Left ventricle myocardium inferior (tissue), 1 donor: ENCODE results near the gene NKX6-2. TPM values are rescaled to one million over a fixed set of nuclear protein-coding genes. Genes with fewer than 3 reads are reported as not detected.
A peak's percentile ranks its signal among the peaks of the same experiment; 100 is the strongest.

ENCODE experiments used
- DNase-seq: peaks from one replicate; pipeline ENCODE4 v3.0.0-alpha.2; 2020
- H3K27ac ChIP-seq: fragments of 200-600 bp; replicated peaks from 2 replicates; pipeline ENCODE4 v1.8.0; 2021
- H3K27me3 ChIP-seq: fragments of 200-600 bp; 2 replicates; pipeline ENCODE4 v1.8.0; 2021; ENCODE audit warnings: low read depth
- H3K36me3 ChIP-seq: fragments of 200-600 bp; 2 replicates; pipeline ENCODE4 v1.8.0; 2021
- H3K4me1 ChIP-seq: fragments of 200-600 bp; 2 replicates; pipeline ENCODE4 v1.8.0; 2021
- H3K4me3 ChIP-seq: fragments of 200-600 bp; 2 replicates; pipeline ENCODE4 v1.8.0; 2021; ENCODE audit warnings: mild to moderate bottlenecking, moderate library complexity
- H3K9me3 ChIP-seq: fragments of 200-600 bp; replicated peaks from 2 replicates; pipeline ENCODE4 v1.8.0; 2021
- intact Hi-C: fragments of 100-400 bp; cut with micrococcal nuclease; formaldehyde crosslinking; loops from one replicate; pipeline ENCODE4 v1.11.0; 2022
- total RNA-seq: library from RNA; stranded (reverse); fragmentation: NEBNext Ultra II Directional; extraction: Animal tissue kit (Norgen Biotek cat#: 25700); gene quantifications from one replicate; pipeline ENCODE4 v1.2.1, GENCODE V29; 2021
- TF ChIP-seq, protein P1 (sequence below): fragments of 200-600 bp; IDR thresholded peaks from 2 replicates; pipeline ENCODE4 v1.8.0; 2021; ENCODE audit warnings: antibody characterized with exemption, mild to moderate bottlenecking, borderline replicate concordance
- donor health status: DM: no; HTN: yes; CAD: no; lungs with severe emphysema.

NKX6-2 gene
- total RNA-seq, 1 donor from 2014 or later: not detected

DNA sequence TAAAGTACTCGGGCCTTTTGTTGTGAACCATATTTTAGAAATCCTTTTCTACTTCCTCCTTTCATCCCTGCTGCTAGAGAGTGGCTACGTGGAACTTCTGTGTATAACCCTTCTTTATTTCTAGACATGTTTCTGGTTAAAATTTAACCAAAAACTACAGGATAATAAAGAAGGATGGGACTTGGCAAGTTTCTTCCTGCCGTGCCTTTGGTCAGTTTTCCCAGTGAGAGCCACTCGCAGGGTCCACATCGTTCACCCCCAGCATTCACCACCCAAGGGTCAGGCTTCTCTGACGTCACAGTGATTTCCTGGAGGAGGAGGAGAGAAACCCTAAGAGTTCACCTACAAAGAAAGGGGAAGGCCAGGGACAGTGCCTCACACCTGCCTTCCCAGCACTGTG is 45.4 kb downstream of the NKX6-2 start:
- Histone ChIP-seq H3K27me3 (no peaks in the 10 kb centered on the region), H3K4me1 (peaks cover 20% of the 10 kb centered on the region), H3K27ac (no peak overlapping the region), H3K9me3 (no peaks in the 10 kb centered on the region), H3K36me3 (no peaks in the 10 kb centered on the region), H3K4me3 (no peak overlapping the region)
- intact Hi-C loops: no loop called here
- no peak for DNase-seq
- TF ChIP-seq, protein P1, sequence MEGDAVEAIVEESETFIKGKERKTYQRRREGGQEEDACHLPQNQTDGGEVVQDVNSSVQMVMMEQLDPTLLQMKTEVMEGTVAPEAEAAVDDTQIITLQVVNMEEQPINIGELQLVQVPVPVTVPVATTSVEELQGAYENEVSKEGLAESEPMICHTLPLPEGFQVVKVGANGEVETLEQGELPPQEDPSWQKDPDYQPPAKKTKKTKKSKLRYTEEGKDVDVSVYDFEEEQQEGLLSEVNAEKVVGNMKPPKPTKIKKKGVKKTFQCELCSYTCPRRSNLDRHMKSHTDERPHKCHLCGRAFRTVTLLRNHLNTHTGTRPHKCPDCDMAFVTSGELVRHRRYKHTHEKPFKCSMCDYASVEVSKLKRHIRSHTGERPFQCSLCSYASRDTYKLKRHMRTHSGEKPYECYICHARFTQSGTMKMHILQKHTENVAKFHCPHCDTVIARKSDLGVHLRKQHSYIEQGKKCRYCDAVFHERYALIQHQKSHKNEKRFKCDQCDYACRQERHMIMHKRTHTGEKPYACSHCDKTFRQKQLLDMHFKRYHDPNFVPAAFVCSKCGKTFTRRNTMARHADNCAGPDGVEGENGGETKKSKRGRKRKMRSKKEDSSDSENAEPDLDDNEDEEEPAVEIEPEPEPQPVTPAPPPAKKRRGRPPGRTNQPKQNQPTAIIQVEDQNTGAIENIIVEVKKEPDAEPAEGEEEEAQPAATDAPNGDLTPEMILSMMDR: no peak

DNA sequence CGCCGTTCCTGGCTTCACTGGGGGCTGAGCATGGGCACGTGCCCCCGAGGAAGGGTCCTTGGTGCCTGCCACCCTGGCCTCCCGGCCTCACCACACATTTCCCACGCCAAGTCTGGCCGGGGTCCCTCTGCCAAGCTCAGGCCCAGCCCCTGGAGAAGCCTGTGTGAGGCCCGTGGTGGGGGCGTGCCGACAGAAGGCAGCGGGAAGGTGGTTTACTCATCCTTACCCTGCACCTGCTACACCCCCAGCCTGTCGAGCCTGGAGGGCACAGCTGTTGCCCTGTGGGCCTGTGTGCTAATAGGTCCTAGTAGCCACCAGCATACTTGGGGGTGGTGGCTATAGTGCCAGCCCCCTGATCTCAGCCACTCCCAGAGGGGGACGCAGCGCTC is 46.7 kb downstream of the NKX6-2 start:
- no peak for DNase-seq
- H3K27ac ChIP-seq: no peak overlapping the region
- H3K4me3 ChIP-seq: no peak overlapping the region
- intact Hi-C loops: no loop called here
- peaks cover 20% of the 10 kb centered on the region for H3K4me1 ChIP-seq
- H3K27me3 ChIP-seq: no peaks in the 10 kb centered on the region
- no peaks in the 10 kb centered on the region for H3K9me3 ChIP-seq
- peaks cover 4% of the 10 kb centered on the region for H3K36me3 ChIP-seq
- TF ChIP-seq, protein P1: no peak

DNA sequence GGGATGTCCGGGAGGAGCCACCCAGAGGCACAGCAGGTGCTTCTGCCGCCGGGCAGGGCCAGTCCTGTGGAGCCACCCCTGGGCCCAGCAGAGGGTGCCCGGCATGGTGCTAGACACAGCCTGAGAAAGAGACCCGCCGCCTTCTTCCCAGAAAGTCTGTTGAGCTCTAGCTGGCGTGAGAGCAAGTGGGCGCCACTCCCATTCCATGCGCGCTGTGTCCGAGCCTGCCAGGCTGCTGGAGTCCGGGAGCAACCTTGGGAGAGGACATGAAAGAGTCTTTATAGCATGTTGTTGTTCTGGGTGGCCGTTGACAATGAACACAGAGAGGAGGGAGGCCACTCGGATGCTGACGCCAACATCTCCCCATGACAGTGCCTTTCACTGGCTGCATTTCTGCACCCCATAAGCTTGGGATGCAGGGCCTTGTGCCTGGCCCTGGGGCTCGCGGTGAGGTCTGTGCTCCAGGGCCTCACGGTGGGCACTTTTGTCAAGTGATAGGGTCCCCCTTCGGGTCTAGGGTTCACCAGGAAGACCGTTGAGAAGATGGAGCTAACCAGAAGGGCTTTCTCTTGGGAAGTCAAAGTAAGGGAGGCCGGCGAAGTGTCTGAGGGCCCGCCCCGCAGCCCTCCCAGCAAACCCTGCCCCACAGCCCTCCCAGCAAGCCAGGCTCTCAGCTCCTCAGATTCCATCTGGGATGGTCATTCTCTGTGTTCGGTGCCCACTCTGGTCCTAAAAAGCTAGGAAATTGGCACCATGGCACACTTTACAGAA is 47.3 kb downstream of the NKX6-2 start:
- H3K27me3 ChIP-seq: no peaks in the 10 kb centered on the region
- peak overlapping the region; percentile 55 for H3K27ac ChIP-seq
- peaks cover 20% of the 10 kb centered on the region for H3K4me1 ChIP-seq
- TF ChIP-seq, protein P1: no peak
- H3K4me3 ChIP-seq: no peak overlapping the region
- no peaks in the 10 kb centered on the region for H3K9me3 ChIP-seq
- H3K36me3 ChIP-seq: peaks cover 9% of the 10 kb centered on the region
- DNase-seq: no peak
- intact Hi-C loops: no loop called here

- intact Hi-C loops: no loop called here
- Histone ChIP-seq H3K27ac (peak overlapping the region; percentile 55), H3K36me3 (peaks cover 16% of the 10 kb centered on the region)
Measured at GRCh38 chr10:132737390-132738048, 48.4 kb downstream of the NKX6-2 start.

GRCh38 chr10:132735923-132736391 is 50.0 kb downstream of the NKX6-2 start:
- H3K36me3 ChIP-seq: peaks cover 18% of the 10 kb centered on the region
- intact Hi-C loops: no loop called here
- TF ChIP-seq, protein P1: no peak

More at GRCh38 chr10:132737390-132738048, 48.4 kb downstream of the NKX6-2 start:
- no peak overlapping the region for H3K4me3 ChIP-seq
- no peaks in the 10 kb centered on the region for H3K27me3 ChIP-seq
- TF ChIP-seq, protein P1: no peak
- no peaks in the 10 kb centered on the region for H3K9me3 ChIP-seq
- DNase-seq: peak; percentile 62
- peaks cover 20% of the 10 kb centered on the region for H3K4me1 ChIP-seq

More at GRCh38 chr10:132735923-132736391, 50.0 kb downstream of the NKX6-2 start:
- Histone ChIP-seq H3K9me3 (no peaks in the 10 kb centered on the region), H3K4me3 (no peak overlapping the region), H3K27ac (no peak overlapping the region), H3K27me3 (no peaks in the 10 kb centered on the region), H3K4me1 (peaks cover 20% of the 10 kb centered on the region)
- DNase-seq: no peak
